Measurements from ENCODE around the gene PLPP7.
"Not testable (repeated sequence)": the region's sequence is repeated elsewhere in the genome, so short reads cannot be mapped to it uniquely, and the experiment has no call there.

PLPP7 gene

DNA sequence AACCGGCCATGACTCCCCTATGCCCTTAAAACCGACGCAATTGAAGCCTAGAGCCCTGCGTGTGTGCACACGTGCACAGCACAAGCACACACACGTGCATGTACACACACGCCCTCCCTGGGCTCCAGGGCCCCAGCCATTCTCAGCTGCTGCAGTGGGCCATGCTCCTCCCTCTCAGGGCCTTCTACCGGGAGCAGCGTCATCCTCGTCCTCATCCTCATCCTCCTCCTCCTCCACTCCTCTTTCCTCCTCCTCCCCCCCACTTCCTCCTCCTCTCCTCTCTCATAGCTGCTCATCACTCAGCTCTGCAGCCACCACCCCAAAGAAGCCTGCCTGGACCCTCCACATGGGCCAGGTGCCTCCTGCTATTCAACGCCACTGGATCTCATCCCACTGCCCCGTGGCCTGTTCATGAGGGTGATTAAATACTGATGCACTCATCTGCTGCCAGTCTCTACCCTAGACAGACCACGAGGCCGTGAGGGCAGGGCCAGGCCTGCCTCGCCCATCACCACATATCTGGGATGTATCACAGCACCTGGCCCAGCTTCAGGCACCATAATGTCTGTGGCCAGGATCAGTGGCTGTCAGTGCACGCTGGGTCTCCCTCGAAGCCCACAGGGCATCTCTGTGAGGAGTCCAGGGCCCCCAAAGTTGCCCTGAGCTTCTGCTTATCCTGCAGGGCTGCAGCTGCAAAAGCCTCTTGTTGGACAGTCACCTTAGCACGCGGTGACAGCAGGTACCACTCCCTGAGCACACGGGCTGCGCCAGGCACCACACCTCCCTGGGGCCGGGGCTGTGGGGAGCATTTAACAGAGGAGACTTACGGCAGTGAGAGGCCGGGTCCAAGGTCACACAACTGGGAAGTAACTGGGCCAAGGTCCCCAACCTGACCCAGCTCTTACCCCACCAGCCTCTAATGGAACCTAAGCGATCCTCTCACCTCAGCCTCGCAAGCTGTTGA lies 23.0 kb upstream of the PLPP7 start:
- FAIRE-seq: no peak

DNA sequence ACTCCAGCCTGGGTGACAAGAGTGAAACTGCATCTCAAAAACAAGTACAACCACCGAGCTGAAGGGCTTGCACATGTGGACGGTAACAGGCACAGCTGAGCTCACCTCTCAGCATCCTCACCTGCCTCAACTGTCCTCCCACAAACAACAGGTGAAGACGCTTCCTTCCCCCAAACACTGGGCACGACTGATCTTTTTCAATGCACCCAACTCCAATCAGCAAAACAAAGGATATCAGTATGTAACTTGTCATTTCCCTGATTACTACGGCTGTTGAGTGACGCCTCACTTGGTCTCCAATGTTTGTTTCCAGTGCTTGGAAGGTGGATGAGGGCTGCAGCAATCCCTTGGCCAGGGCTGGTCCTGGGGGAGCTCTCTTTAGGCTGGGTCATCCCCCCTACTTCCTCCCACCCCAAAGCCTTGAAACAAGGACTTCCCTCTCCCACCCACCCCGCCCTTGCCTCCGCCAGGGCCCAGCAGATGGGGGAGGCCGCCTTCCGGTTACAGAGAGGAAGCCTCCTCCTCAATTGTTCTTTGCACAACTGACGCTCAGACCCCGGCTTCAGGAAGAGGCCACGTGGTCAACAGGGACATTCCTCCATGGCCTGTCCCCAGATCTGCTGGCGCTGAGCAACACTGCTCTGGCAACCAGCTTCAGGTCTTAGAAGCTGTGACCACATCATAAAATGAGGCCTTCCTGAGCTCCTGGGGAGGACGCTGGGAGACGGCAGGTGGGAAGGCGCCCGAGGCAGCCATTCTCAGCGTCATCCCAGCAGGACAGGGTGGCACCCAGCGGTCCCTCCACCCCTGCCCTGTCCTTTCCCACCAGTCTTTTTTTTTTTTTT lies 19.1 kb upstream of the PLPP7 start:
- no peak for FAIRE-seq

DNA sequence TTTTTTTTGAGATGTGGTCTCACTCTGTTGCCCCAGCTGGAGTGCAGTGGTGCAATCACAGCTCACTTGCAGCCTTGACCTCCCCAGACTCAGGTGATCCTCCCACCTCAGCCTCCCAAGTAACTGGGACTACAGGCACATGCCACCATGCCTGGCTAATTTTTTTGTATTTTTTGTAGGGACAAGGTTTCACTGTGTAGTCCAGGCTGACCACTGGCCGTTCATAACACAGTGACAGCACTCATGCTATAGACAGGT lies 18.6 kb upstream of the PLPP7 start:
- FAIRE-seq: not testable (repeated sequence)

DNA sequence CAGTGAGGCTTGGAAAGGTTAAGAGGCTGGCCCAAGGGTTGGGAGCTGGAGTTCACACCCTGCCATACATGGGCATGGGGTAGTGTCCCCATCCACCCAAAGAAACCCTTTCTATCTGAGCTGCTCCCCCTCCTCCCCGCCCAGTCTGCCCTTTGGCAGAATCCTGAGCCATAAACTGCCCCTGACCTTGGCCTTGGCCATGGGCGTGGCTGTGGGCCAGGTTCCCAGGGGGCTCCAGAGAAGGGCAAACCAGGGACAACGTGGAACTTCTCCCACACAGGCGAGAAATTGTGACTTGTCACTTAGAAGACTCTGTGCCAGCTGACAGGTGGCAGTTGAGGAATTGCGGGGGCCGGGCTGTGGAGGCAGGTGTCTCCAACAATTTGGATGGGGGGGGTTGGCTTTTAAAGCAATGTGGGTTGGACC lies 18.0 kb upstream of the PLPP7 start:
- FAIRE-seq: no peak

DNA sequence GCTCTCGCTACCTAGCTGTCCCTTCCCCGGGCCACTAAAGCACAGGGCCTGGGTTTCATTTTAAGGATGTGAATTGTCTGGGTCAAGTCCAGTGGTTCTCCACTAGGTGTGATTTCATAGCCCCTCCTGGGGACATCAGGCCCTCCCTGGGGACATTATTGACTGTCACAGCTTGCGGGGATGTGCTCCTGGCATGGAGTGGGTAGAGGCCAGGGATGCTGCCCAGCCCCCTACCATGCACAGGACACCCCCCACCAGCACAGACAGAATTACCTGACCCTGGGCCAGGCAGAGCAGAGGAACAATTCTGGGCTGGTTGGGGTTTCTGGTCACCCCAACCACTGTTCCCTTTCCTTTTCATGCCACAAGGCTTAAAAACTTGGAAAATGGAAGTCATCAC lies 17.3 kb upstream of the PLPP7 start:
- FAIRE-seq: no peak

DNA sequence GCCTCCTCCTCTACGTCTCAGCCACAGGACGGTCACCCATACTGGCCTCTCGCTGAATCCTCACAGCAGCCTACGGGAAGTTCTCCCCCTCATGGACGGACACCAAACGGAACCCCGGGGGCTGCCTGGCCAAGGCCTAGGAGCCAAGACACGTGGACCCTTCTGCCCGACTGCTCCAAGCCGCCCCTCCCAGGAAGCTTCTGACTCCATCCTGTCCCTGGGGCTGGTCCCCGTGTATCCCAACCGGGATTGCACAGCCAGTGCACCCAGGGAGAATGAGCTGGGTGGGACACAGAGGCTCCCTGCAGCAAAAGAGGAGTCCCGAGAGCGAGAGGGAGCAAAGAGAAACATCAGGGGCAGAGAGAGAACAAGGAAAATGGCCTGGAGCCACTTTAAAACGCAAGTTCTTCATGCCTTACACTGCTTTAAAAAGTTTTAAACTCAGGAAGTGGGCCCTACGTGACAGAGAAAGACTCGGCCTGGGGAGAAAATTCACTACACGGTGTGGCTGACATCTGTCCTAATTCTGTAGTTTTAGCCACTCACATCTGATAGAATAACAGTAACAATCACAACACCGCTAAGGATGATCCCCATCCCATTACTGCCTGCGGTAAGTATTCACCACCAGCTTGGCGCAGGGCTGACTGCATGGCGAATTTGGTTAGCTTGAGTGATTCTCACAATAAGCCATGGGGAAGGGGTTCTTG lies 16.2 kb upstream of the PLPP7 start:
- no peak for FAIRE-seq

- FAIRE-seq: no peak
These were observed 15.5 kb upstream of the PLPP7 start for GRCh38 chr9:131273856-131274673.

- no peak for FAIRE-seq
These were observed 14.7 kb upstream of the PLPP7 start for GRCh38 chr9:131274674-131275331.

DNA sequence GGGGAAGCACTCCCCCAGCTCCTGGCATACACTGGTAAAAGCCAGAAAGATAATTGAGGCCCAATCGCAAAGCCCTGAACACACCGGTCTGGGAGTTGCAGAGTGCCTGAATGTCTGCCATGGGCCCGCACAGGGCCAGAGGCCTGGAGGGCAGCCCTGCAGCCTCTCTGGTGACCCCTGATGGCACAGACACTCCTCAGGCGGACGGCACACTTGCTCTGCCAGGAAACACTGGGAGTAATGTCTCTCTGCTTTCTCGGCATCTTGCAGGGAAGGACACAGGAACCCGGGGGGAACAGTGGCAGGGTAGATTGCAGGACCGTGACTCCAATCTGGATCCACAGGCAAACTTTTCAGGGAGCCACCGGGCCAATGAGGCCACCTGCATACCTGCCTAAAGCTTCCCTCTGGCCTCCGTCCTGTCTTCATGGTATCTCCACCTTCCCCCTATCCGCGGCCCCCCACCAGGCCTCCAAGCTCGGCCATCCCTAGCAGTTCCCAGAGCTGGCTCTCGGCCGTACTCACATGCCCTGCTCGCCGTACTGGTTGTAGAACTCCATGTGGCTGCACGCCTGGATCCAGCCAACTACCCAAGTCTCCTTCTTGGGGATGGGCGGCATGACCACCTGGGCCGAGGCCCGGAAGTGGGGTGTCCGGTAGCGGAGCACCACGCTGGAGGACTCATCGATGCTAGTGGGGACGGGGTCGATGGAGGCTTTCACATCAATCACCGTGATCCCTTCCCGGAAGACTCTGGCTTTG lies 14.0 kb upstream of the PLPP7 start:
- no peak for FAIRE-seq

DNA sequence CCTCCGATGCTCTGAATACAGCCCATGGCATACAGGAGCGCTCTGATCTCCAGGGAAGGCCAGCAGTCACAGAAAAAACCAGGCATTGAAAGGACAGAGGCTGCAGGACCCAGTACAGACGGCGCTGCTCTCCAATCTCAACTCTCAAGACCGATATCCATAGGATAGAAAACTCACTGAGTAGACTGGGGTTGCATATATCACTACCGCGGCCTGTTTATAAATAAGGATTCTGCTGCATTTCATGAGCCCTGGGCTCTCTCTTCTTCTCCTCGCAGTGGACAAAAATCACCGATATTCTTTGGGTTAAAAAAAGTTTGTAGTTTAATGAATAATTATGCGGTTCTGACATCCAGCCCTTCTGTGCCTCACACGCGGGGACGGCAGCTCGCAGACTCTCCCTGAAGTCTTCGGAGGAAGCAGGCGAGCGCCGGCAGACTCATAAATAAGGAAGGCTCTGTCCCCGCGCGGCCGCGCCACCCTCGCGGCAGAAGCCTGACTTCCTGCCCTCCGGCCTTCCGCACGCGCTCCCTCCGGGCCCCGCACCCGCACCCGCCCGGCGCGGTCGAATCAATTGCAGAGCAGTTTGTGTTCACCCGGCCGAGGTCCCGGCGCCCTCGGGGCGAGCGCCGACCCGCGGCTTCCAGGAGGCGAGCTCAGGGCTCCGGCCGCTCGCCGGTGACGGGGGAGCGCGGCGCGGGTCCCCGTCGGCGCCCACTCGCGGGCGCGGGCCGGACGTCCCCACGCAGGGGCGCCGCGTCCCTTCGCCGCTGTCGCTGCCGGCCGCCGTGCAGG lies 13.2 kb upstream of the PLPP7 start, which contains the start of gene FAM78A:
FAM78A (minus strand) TSS at position 417 of the 795 bp plus-strand sequence; CDS start at position 86, 331 bp downstream.
- FAIRE-seq: no peak

DNA sequence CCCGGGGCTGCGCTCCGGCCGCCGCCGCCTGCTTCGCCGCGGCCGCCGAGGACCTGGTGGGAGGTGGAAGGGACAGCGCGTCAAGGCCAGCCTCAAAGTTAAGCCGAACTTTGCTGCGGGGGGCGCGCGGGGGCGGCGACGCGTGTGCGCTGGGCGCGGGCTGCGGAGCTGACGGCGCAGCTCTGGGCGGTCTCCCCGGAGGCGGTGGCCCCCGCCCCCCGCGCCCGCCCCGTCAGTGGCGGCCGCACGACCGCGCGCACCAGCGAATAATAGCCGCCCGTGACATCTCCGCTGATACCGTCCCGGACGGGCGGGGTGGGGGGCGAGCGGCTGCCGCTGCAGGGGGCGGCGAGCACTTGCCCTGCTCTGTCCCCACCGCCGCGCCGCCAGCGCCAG lies 12.6 kb upstream of the PLPP7 start:
- FAIRE-seq: no peak

DNA sequence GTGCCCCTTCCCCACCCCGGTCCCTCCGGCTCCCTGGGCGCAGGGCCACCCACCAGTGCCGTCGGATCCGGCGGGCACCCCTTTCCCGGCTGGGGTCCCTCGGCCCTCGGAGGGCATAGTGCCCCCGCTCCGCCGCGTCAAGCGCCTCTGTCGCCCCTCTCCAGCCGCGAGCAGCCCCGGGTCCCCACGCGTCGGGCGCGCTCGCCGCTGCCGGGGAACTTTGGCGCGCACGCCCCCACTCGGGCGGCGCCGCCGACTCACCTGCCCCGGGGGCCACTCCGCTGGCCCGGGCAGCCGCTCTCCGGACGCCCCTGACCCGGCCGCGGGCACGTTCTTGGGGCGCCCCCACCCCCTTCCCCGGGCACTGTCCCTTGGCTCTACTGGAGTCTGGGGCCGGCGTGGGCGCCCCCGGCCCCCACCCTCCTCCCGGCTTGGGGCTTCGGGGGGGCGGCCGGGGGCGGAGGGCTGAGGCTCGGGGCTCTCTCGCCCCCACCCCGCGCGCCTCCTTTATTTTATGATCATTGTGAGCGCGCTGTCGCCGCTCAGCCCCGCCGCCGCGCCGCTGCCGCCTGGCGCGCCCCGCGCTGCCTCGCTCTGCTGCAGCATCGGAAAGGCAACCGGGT lies 12.1 kb upstream of the PLPP7 start:
- no peak for FAIRE-seq

- FAIRE-seq: no peak
These were observed 11.4 kb upstream of the PLPP7 start for GRCh38 chr9:131277910-131278701.

DNA sequence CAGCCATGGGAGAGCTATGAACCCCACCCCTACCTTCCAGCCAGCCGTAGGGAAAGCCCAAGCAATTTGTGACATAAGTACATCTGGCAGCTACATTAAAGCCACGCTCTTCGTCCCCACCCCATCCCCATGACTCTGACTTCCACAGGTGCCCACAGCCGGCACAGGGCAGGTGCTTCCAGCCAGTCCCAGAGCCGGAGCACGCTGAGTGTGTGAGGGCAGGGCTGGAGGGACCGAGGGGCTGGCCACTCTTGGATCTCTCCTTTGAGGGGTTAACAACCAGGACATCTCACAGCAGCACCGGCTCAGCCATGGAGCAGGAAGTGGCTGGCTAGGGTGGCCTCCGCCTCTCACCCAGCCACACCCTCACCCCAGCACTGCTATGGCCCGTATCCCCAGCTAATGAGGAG lies 10.8 kb upstream of the PLPP7 start:
- no peak for FAIRE-seq

DNA sequence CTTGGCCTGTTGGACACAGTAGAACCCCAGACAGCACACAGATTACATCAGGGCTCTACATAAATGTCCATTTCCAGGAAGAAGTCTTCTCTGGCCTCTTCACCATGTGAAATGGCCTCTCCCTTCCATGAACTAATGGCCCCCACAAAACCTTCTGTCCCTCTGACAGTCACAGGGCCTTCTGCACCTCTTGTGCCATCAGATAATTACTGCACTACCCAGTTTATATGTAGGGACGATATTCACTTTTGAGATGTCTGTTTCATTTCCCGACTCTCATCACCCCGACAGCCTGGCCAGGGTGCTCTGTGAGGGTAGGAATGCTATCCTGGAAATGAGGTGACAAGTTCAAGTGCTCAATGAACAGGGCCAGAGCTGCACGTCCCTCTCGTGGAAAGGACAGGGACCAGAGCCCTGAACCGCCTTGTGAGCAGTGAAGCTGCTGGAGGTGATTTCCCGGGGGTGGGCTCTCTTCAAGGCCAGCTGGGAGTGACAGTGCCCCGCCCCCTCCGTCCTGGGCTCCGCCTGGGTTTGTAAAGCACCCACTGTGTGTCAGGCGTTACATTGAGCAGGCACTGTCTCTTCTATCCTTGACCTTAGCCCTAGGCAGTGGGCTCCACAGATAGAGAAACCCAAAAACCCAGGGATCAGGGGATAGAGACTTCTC lies 10.2 kb upstream of the PLPP7 start:
- no peak for FAIRE-seq

DNA sequence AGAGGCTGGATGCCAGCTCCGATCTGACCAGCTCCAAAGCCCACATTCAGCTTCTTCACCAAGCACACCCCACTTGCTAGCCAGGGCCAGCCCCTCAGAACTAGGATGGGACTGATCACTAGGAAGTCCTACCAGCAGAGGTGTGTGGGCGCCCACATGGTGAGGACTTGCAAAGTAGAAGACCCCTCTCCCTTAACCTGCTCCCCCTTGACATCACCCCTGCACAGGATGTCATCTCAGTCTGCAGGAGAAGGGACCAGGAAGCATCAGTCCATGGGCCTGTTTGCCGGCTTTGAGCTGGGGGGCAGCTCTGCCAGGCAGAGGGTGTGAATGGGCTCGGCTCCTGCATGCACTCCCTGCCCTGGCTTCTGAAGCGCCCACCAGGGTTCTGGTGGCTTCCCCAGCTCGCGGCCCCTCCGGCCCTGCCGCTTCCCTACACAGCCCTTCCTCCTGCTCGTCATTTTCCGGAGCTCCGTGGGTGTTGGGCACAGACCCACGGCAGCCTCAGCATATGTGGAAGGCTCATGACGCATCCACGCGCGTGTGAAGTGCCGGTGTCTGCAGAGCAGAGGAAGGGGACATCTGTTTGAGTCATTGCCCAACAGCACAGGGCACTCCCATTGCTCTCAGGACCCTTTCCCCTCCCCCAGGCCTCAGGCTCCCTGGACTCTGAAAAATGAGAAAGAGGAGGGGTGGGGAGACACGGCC lies 9.5 kb upstream of the PLPP7 start:
- FAIRE-seq: no peak

GRCh38 chr9:131280660-131281059 lies 8.9 kb upstream of the PLPP7 start:
- FAIRE-seq: no peak

All from colon (tissue), 2 donors.